HepG2 (cell line): Measurements from ENCODE around the gene THSD4. TPM values are rescaled to one million over a fixed set of nuclear protein-coding genes. Genes with fewer than 3 reads are reported as not detected.

ENCODE experiments used
- ATAC-seq: fragments of 200-7000 bp; cut with Tn5 transposase; 3 replicates; pipeline ENCODE4 v1.9.1; 2020; ENCODE audit warnings: mild to moderate bottlenecking, moderate library complexity
- BruUV-seq: library from RNA; stranded (reverse); fragments of 400-500 nt; replicated peaks from 2 replicates; lab custom pipeline; 2021; lab: Mats Ljungman, UMichigan
- CTCF ChIA-PET: fragments of 300-600 bp; formaldehyde crosslinking; extraction: SDS; loops from one replicate; lab custom pipeline; 2021; ENCODE audit warnings: low total read pairs, inconsistent platforms, low intra/inter-chr PET ratio; lab: Yijun Ruan, JAX
- POLR2A ChIA-PET: fragments of 350-600 bp; sonication (Branson Sonifier 250); formaldehyde crosslinking; loops from one replicate; lab custom pipeline; 2020; ENCODE audit warnings: antibody characterized with exemption, inconsistent platforms; lab: Yijun Ruan, JAX
- DNase-seq: peaks from one replicate; pipeline ENCODE4 v3.0.0-alpha.2; 2015; ENCODE audit warnings: low spot score
- FAIRE-seq: peaks from 3 replicates; lab custom pipeline; 2011; peaks lifted over from hg19 to GRCh38; lab: Jason Lieb, UNC
- H2AFZ ChIP-seq: one replicate; pipeline ENCODE4 v1.6.1; 2011; ENCODE audit warnings: low read length, inconsistent platforms
- H3K27ac ChIP-seq: fragments of 300-600 bp; 3 replicates; pipeline ENCODE4 v1.8.0; 2011; ENCODE audit warnings: mixed run types, mild to moderate bottlenecking, mixed read lengths, low read length, inconsistent platforms; ENCODE audit not compliant: insufficient read depth; ENCODE audit errors: extremely low read length
- H3K27me3 ChIP-seq, 2 experiments: fragments of 200-600 bp in 1 of 2; 2 replicates in 1 of 2; 3 replicates in 1 of 2; pipeline versions ENCODE4 v1.6.0 to v1.8.0; 2011; ENCODE audit warnings: low read length in 2 of 2, mild to moderate bottlenecking in 2 of 2, moderate library complexity in 2 of 2, inconsistent platforms in 1 of 2; ENCODE audit not compliant: insufficient read depth in 2 of 2, control insufficient read depth in 1 of 2
- H3K36me3 ChIP-seq, 2 experiments: fragments of 200-600 bp in 1 of 2; replicated peaks in 1 of 2; 2 replicates in 1 of 2; 3 replicates in 1 of 2; pipeline versions ENCODE4 v1.5.1 to v1.8.0; 2011; ENCODE audit warnings: low read length in 2 of 2, inconsistent platforms in 1 of 2; ENCODE audit not compliant: insufficient read depth in 2 of 2, control insufficient read depth in 1 of 2
- H3K4me1 ChIP-seq: 2 replicates; pipeline ENCODE4 v1.5.1; 2012; ENCODE audit warnings: low read length, inconsistent platforms; ENCODE audit not compliant: insufficient read depth
- H3K4me2 ChIP-seq: 2 replicates; pipeline ENCODE4 v1.6.0; 2011; ENCODE audit warnings: low read depth, low read length, inconsistent platforms
- H3K4me3 ChIP-seq, 3 experiments: fragments of 200-600 bp in 1 of 3; sonication (generic), shearing (Covaris generic) in 1 of 3; replicated peaks in 1 of 3; 2 replicates each; pipeline ENCODE4 v1.5.1; 2011 to 2016; ENCODE audit warnings: low read length in 3 of 3, inconsistent platforms in 2 of 3, low read depth in 2 of 3, mild to moderate bottlenecking in 2 of 3, control low read depth in 1 of 3, mixed read lengths in 1 of 3; ENCODE audit not compliant: insufficient read depth in 1 of 3
- H3K79me2 ChIP-seq: one replicate; pipeline ENCODE4 v1.6.1; 2011; ENCODE audit warnings: low read length, inconsistent platforms; ENCODE audit not compliant: insufficient read depth
- H3K9ac ChIP-seq: 2 replicates; pipeline ENCODE4 v1.6.0; 2011; ENCODE audit warnings: mild to moderate bottlenecking, low read depth, low read length, inconsistent platforms; ENCODE audit not compliant: insufficient read depth
- H3K9me3 ChIP-seq: 2 replicates; pipeline ENCODE4 v1.5.1; 2012; ENCODE audit warnings: mild to moderate bottlenecking, low read length
- H4K20me1 ChIP-seq: 2 replicates; pipeline ENCODE4 v1.6.0; 2011; ENCODE audit warnings: inconsistent platforms, mild to moderate bottlenecking, low read length, moderate library complexity; ENCODE audit not compliant: insufficient read depth
- GRHL1 ChIP-seq: sonication (generic); formaldehyde crosslinking; conservative IDR thresholded peaks from 2 replicates; pipeline ENCODE4 v1.8.0; 2022; ENCODE audit warnings: missing genetic modification reagents
- IKZF5 ChIP-seq: IDR thresholded peaks from 2 replicates; pipeline ENCODE4 v1.6.1; 2018; ENCODE audit warnings: missing genetic modification reagents, mild to moderate bottlenecking, missing compliant biosample characterization
- STAT5B ChIP-seq: sonication (generic); formaldehyde crosslinking; IDR thresholded peaks from 2 replicates; pipeline ENCODE4 v1.4.0; 2020; ENCODE audit warnings: missing genetic modification reagents
- ZBTB42 ChIP-seq: sonication (generic); formaldehyde crosslinking; IDR thresholded peaks from 2 replicates; pipeline ENCODE4 v1.5.0; 2020; ENCODE audit warnings: mild to moderate bottlenecking, missing genetic modification reagents
- ZNF17 ChIP-seq: sonication (generic); formaldehyde crosslinking; IDR thresholded peaks from 2 replicates; pipeline ENCODE4 v1.5.0; 2020; ENCODE audit warnings: mild to moderate bottlenecking, missing genetic modification reagents
- ZNF274 ChIP-seq: sonication (generic); formaldehyde crosslinking; IDR thresholded peaks from 2 replicates; pipeline ENCODE4 v1.5.1; 2020; ENCODE audit warnings: mild to moderate bottlenecking, missing genetic modification reagents
- ZNF687 ChIP-seq: sonication (generic); formaldehyde crosslinking; IDR thresholded peaks from 2 replicates; pipeline ENCODE4 v1.5.1; 2020; ENCODE audit warnings: mild to moderate bottlenecking, missing genetic modification reagents, moderate library complexity
- ZNF737 ChIP-seq: sonication (generic); formaldehyde crosslinking; IDR thresholded peaks from 2 replicates; pipeline ENCODE4 v1.5.0; 2020; ENCODE audit warnings: missing genetic modification reagents, mild to moderate bottlenecking, borderline replicate concordance
- WGBS: methylation state at CpG from one replicate; pipeline ENCODE4 v1.1.6; 2017; ENCODE audit warnings: low lambda C conversion rate; 5-methylcytosine and 5-hydroxymethylcytosine counted together
- in situ Hi-C: cut with HindIII; loops from 2 replicates; pipeline ENCODE4 v1.10.0; 2017; ENCODE audit warnings: low pct_unique_long_range_greater_than_20kb; ENCODE audit not compliant: extremely low pct_ligation_motif_present
- intact Hi-C: fragments of 100-400 bp; cut with micrococcal nuclease; formaldehyde crosslinking; loops from one replicate; pipeline ENCODE4 v1.10.0; 2022; ENCODE audit not compliant: unreplicated experiment
- polyA plus RNA-seq, 8 experiments: library from polyadenylated mRNA; depleted of rRNA in 3 of 8; stranded (reverse) in 7 of 8; unstranded in 1 of 8; fragments of >200 nt; fragmentation: Illumina TruSeq in 4 of 8; extraction: Trizol in 4 of 8; gene quantifications; 2 replicates each; pipeline versions ENCODE4 v1.2.1 to v1.2.3, GENCODE V29; 2011 to 2016; ENCODE audit warnings: low read depth in 4 of 8, missing spikeins in 1 of 8, mixed read lengths in 1 of 8; ENCODE audit not compliant: insufficient read depth in 1 of 8
- total RNA-seq, 5 experiments: library from RNA; depleted of rRNA; stranded (reverse); fragments of >200 nt; fragmentation: Illumina TruSeq; extraction: Trizol; gene quantifications; 2 replicates each; pipeline ENCODE4 v1.2.3, GENCODE V29; 2016; ENCODE audit warnings: low read depth in 1 of 5

The THSD4 gene
- total and polyA plus RNA-seq, 2 of the 13 experiments (the other 11 are each of a cell fraction or from before 2014, with no cell fraction given), result 0.07 to 0.21 TPM

- BruUV-seq, result no TSS peak
- Histone ChIP-seq H4K20me1 (no peaks in the 10 kb centered on the region), H3K4me3 (no peak overlapping the region), H3K4me2 (no peak overlapping the region), H3K9me3 (no peaks in the 10 kb centered on the region), H3K9ac (no peak overlapping the region), H3K36me3 (no peaks in the 10 kb centered on the region), H3K27ac (no peak overlapping the region), H3K79me2 (no peaks in the 10 kb centered on the region), H2AFZ (no peak overlapping the region), H3K27me3 (0 out of 5 replicates have a peak, but pooled peaks cover 0 to 1% of the 10 kb centered on the region in 2 experiments), H3K4me1 (peaks cover 17% of the 10 kb centered on the region)
- in situ Hi-C loops, result no loop called here
- intact Hi-C loops, result no loop called here
- POLR2A ChIA-PET, result no interaction called here
- TF ChIP-seq ZNF17 (CRISPR knock-in tag), result no peak
- TF ChIP-seq ZNF737 (CRISPR knock-in tag), result no peak
- FAIRE-seq (no peak), ATAC-seq (no peak), DNase-seq (no peak)
- 92% methylated on average over 2 of the region's 2 CpGs for WGBS
- CTCF ChIA-PET, result no interaction called here
Measured at GRCh38 chr15:71758711-71759110, 643.4 kb downstream of the THSD4 start.

- POLR2A ChIA-PET, result interaction anchor here (1.0 to 1.3 kb wide), 3 partner anchors 10 to 17 kb away, joined by 3 to 5 read pairs (median 4); no protein-coding TSS in a partner anchor
- DNase-seq (no peak), ATAC-seq (no peak), FAIRE-seq (no peak)
- 12% methylated on average over 1 of the region's 1 CpG for WGBS
- peaks cover 17% of the 10 kb centered on the region for H3K4me1 ChIP-seq
- H3K36me3 ChIP-seq, result no peaks in the 10 kb centered on the region
- no peaks in the 10 kb centered on the region for H3K79me2 ChIP-seq
- in situ Hi-C loops, result no loop called here
- BruUV-seq, result no TSS peak
- no peak overlapping the region for H2AFZ ChIP-seq
- no peak overlapping the region for H3K4me2 ChIP-seq
- no peaks in the 10 kb centered on the region for H4K20me1 ChIP-seq
- no peak overlapping the region for H3K9ac ChIP-seq
- no peak overlapping the region for H3K4me3 ChIP-seq
- H3K9me3 ChIP-seq, result no peaks in the 10 kb centered on the region
- H3K27me3 ChIP-seq, result 0 out of 5 replicates have a peak, but pooled peaks cover 0 to 1% of the 10 kb centered on the region in 2 experiments
- CTCF ChIA-PET, result no interaction called here
- H3K27ac ChIP-seq, result no peak overlapping the region
- intact Hi-C loops, result no loop called here
- TF ChIP-seq STAT5B (CRISPR knock-in tag) (no peak), ZNF687 (CRISPR knock-in tag) (no peak), ZBTB42 (CRISPR knock-in tag) (no peak), ZNF274 (no peak), IKZF5 (CRISPR knock-in tag) (no peak), GRHL1 (CRISPR knock-in tag) (no peak)
Measured at GRCh38 chr15:71760852-71761251, 645.6 kb downstream of the THSD4 start.
